HCT116 (cell line): ENCODE measurements around the gene CABP2. TPM values are rescaled to one million over a fixed set of nuclear protein-coding genes. Genes with fewer than 3 reads are reported as not detected.

ENCODE experiments used
- ATAC-seq: fragments of 200-7000 bp; cut with Tn5 transposase; 2 replicates; pipeline ENCODE4 v1.9.1; 2020; ENCODE audit warnings: mild to moderate bottlenecking, moderate library complexity
- BruUV-seq: library from RNA; stranded (reverse); fragments of 400-500 nt; replicated peaks from 2 replicates; lab custom pipeline; 2021; lab: Mats Ljungman, UMichigan
- CTCF ChIA-PET: fragments of 300-600 bp; sonication (Branson Sonifier 250); formaldehyde crosslinking; loops from one replicate; lab custom pipeline; 2021; ENCODE audit warnings: antibody characterized with exemption; lab: Charles Lee
- POLR2A ChIA-PET: fragments of 300-600, 350-600 bp; sonication (Branson Sonifier 250); formaldehyde crosslinking; loops from one replicate; lab custom pipeline; 2021; ENCODE audit warnings: antibody characterized with exemption; lab: Charles Lee
- RAD21 ChIA-PET, 2 experiments: fragments of 300-600 bp; sonication (Branson Sonifier 250); formaldehyde crosslinking; loops; one replicate each; lab custom pipeline; 2023; ENCODE audit warnings: low total read pairs in 2 of 2; ENCODE audit not compliant: uncharacterized antibody in 2 of 2, unreplicated experiment in 2 of 2, low non-redundant PET in 1 of 2; lab: Charles Lee
- DNase-seq: peaks from one replicate; pipeline ENCODE4 v3.0.0-alpha.2; 2010; ENCODE audit warnings: low read depth, low spot score
- H2AFZ ChIP-seq: fragments of 200-600 bp; shearing (Covaris generic), sonication (generic); 2 replicates; pipeline ENCODE4 v1.6.1; 2017; ENCODE audit warnings: low read depth, mixed run types, mixed read lengths, antibody characterized with exemption, low read length; ENCODE audit not compliant: poor library complexity, severe bottlenecking
- H3K27ac ChIP-seq: 2 replicates; pipeline ENCODE4 v1.5.1; 2012; ENCODE audit warnings: low read depth, low read length
- H3K27me3 ChIP-seq: fragments of 200-600 bp; sonication (generic); 2 replicates; pipeline ENCODE4 v1.6.1; 2016; ENCODE audit warnings: mixed run types, low read length, mixed read lengths; ENCODE audit not compliant: insufficient read depth
- H3K36me3 ChIP-seq, 2 experiments: fragments of 200-500 bp in 1 of 2; fragments of 200-600 bp in 1 of 2; sonication (Bioruptor generic) in 1 of 2; sonication (generic) in 1 of 2; 2 replicates each; pipeline versions ENCODE4 v1.5.1 to v1.6.1; 2014 to 2016; ENCODE audit warnings: low read length in 2 of 2, inconsistent platforms in 1 of 2, mixed read lengths in 1 of 2, mixed run types in 1 of 2; ENCODE audit not compliant: insufficient read depth in 2 of 2, control insufficient read depth in 1 of 2
- H3K4me1 ChIP-seq, 2 experiments: fragments of 200-600 bp in 1 of 2; sonication (generic) in 1 of 2; 2 replicates each; pipeline versions ENCODE4 v1.5.1 to v1.6.1; 2012 to 2017; ENCODE audit warnings: low read length in 2 of 2, inconsistent platforms in 1 of 2, mild to moderate bottlenecking in 1 of 2, mixed read lengths in 1 of 2, mixed run types in 1 of 2, moderate library complexity in 1 of 2; ENCODE audit not compliant: insufficient read depth in 2 of 2, control insufficient read depth in 1 of 2
- H3K4me2 ChIP-seq: fragments of 200-600 bp; sonication (generic); 2 replicates; pipeline ENCODE4 v1.6.1; 2017; ENCODE audit warnings: mixed run types, low read length, mixed read lengths
- H3K4me3 ChIP-seq, 2 experiments: fragments of 200-600 bp in 1 of 2; sonication (generic) in 1 of 2; replicated peaks in 1 of 2; 2 replicates each; pipeline ENCODE4 v1.5.1; 2011 to 2016; ENCODE audit warnings: low read length in 2 of 2, control low read depth in 1 of 2, low read depth in 1 of 2, mild to moderate bottlenecking in 1 of 2, mixed read lengths in 1 of 2, mixed run types in 1 of 2
- H3K79me2 ChIP-seq: fragments of 200-600 bp; sonication (generic); 2 replicates; pipeline ENCODE4 v1.6.1; 2017; ENCODE audit warnings: mild to moderate bottlenecking, mixed run types, low read length, moderate library complexity, mixed read lengths; ENCODE audit not compliant: insufficient read depth
- H3K9ac ChIP-seq: fragments of 200-600 bp; sonication (generic); 2 replicates; pipeline ENCODE4 v1.6.1; 2016; ENCODE audit warnings: low read length, mixed read lengths
- H3K9me2 ChIP-seq: fragments of 200-600 bp; sonication (generic), shearing (Covaris generic); 2 replicates; pipeline ENCODE4 v1.6.1; 2017; ENCODE audit warnings: mixed run types, mild to moderate bottlenecking, moderate library complexity; ENCODE audit not compliant: insufficient read depth
- H3K9me3 ChIP-seq, 2 experiments: fragments of 200-500 bp in 1 of 2; fragments of 200-600 bp in 1 of 2; sonication (Bioruptor generic) in 1 of 2; sonication (generic) in 1 of 2; 2 replicates each; pipeline ENCODE4 v1.6.1; 2014 to 2017; ENCODE audit warnings: low read length in 2 of 2, mixed read lengths in 2 of 2, inconsistent platforms in 1 of 2, low read depth in 1 of 2, mild to moderate bottlenecking in 1 of 2, mixed run types in 1 of 2, moderate library complexity in 1 of 2; ENCODE audit not compliant: control insufficient read depth in 1 of 2, insufficient read depth in 1 of 2
- H4K20me1 ChIP-seq: fragments of 200-600 bp; sonication (generic), shearing (Covaris generic); 2 replicates; pipeline ENCODE4 v1.6.1; 2017; ENCODE audit warnings: mixed run types, mild to moderate bottlenecking, moderate library complexity; ENCODE audit not compliant: insufficient read depth
- ATF3 ChIP-seq: IDR thresholded peaks from 2 replicates; pipeline ENCODE4 v1.6.1; 2012
- CBX3 ChIP-seq: IDR thresholded peaks from 2 replicates; pipeline ENCODE4 v1.6.1; 2012; ENCODE audit warnings: low read depth
- ELF1 ChIP-seq: IDR thresholded peaks from 2 replicates; pipeline ENCODE4 v1.6.1; 2012; ENCODE audit warnings: low read depth, borderline replicate concordance
- EZH2 ChIP-seq: fragments of 200-600 bp; sonication (generic); IDR thresholded peaks from 2 replicates; pipeline ENCODE4 v1.6.1; 2017; ENCODE audit warnings: antibody characterized with exemption, mixed run types
- FOSL1 ChIP-seq: IDR thresholded peaks from 2 replicates; pipeline ENCODE4 v1.6.1; 2012; ENCODE audit warnings: low read depth
- JUND ChIP-seq: IDR thresholded peaks from 2 replicates; pipeline ENCODE4 v1.6.1; 2012
- MAX ChIP-seq: IDR thresholded peaks from 2 replicates; pipeline ENCODE4 v1.6.1; 2012
- POLR2AphosphoS5 ChIP-seq: IDR thresholded peaks from 2 replicates; pipeline ENCODE4 v1.6.1; 2011; ENCODE audit warnings: mild to moderate bottlenecking, low read depth, low read length, moderate library complexity
- RAD21 ChIP-seq: IDR thresholded peaks from 2 replicates; pipeline ENCODE4 v1.6.1; 2012; ENCODE audit warnings: low read depth, mild to moderate bottlenecking
- SIN3A ChIP-seq: IDR thresholded peaks from 2 replicates; pipeline ENCODE4 v1.6.1; 2012; ENCODE audit warnings: low read depth
- SRF ChIP-seq: IDR thresholded peaks from 2 replicates; pipeline ENCODE4 v1.6.1; 2012; ENCODE audit warnings: low read depth
- YY1 ChIP-seq: IDR thresholded peaks from 2 replicates; pipeline ENCODE4 v1.6.1; 2011; ENCODE audit warnings: low read length, low read depth, moderate library complexity, mild to moderate bottlenecking; ENCODE audit not compliant: insufficient replicate concordance; ENCODE audit errors: extremely low read depth
- ZBTB33 ChIP-seq: IDR thresholded peaks from 2 replicates; pipeline ENCODE4 v1.6.1; 2011; ENCODE audit warnings: mild to moderate bottlenecking, low read length, moderate library complexity; ENCODE audit not compliant: insufficient replicate concordance; ENCODE audit errors: extremely low read depth
- ZFX ChIP-seq: fragments of 450-650 bp; IDR thresholded peaks from 2 replicates; pipeline ENCODE4 v1.6.1; 2017
- ZNF274 ChIP-seq: fragments of 200-500 bp; sonication (Bioruptor generic); IDR thresholded peaks from 2 replicates; pipeline ENCODE4 v1.6.1; 2014; ENCODE audit warnings: mild to moderate bottlenecking, low read depth, low read length, inconsistent platforms
- intact Hi-C: fragments of 100-400 bp; cut with micrococcal nuclease; formaldehyde crosslinking; loops from 2 replicates; pipeline ENCODE4 v1.10.0; 2022
- total RNA-seq: library from RNA; stranded (reverse); gene quantifications from one replicate; pipeline ENCODE4 v1.2.1, GENCODE V29; 2021; ENCODE audit not compliant: unreplicated experiment

The CABP2 gene
- total RNA-seq, 1 experiment from 2014 or later: not detected

DNA sequence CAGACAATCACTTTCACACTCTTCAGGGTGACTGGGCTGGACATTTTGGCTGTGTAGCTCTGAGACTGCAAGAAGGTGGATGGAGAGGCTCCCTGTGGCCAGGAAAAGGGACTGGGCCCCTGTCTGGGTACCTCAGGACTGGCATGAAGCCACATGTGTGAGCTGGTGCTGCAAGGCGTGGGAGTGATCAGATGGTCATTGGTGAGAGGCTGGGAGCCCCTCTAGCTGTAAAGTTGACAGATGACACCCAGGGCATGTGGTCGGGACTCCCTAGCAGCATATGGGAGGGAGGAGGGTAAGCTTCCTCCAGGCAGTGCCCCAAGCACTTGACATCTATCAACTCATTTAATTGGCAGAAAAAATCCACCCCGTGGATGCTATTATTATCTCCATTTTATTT lies 18.9 kb upstream of the CABP2 start:
- H3K9me2 ChIP-seq: no peaks in the 10 kb centered on the region
- ChIA-PET POLR2A (no interaction called here), RAD21 (no interaction called here)

More for the DNA sequence above, 18.9 kb upstream of the CABP2 start:
- intact Hi-C loops: no loop called here
- Histone ChIP-seq H3K9me3 (no peaks in the 10 kb centered on the region), H3K27ac (no peak overlapping the region), H3K4me1 (no peaks in the 10 kb centered on the region), H2AFZ (no peak overlapping the region), H3K36me3 (no peaks in the 10 kb centered on the region), H3K4me2 (no peak overlapping the region), H4K20me1 (no peaks in the 10 kb centered on the region), H3K79me2 (no peaks in the 10 kb centered on the region), H3K4me3 (no peak overlapping the region), H3K9ac (no peak overlapping the region), H3K27me3 (no peaks in the 10 kb centered on the region)
- TF ChIP-seq FOSL1 (no peak), ZNF274 (no peak), ELF1 (no peak), RAD21 (no peak), POLR2AphosphoS5 (no peak), SIN3A (no peak), ZFX (no peak), ATF3 (no peak), JUND (no peak), ZBTB33 (no peak), EZH2 (no peak), CBX3 (no peak), SRF (no peak), YY1 (no peak), MAX (no peak)
- BruUV-seq: no TSS peak
- CTCF ChIA-PET: no interaction called here
- ATAC-seq (no peak), DNase-seq (no peak)
